SK-N-SH (cell line): ENCODE data around the gene KCNN3. TPM values are rescaled to one million over a fixed set of nuclear protein-coding genes. Genes with fewer than 3 reads are reported as not detected.

Source experiments
- CTCF ChIA-PET: fragments of 300-600, 350-600 bp; formaldehyde crosslinking; extraction: SDS; loops from one replicate; lab custom pipeline; 2021; lab: Yijun Ruan, JAX
- POLR2A ChIA-PET: fragments of 350-600 bp; sonication (Branson Sonifier 250); formaldehyde crosslinking; extraction: SDS; loops from one replicate; lab custom pipeline; 2020; ENCODE audit warnings: antibody characterized with exemption, inconsistent platforms; lab: Yijun Ruan, JAX
- DNase-seq: peaks from one replicate; pipeline ENCODE4 v3.0.0; 2012
- H2AFZ ChIP-seq: fragments of 200-600 bp; sonication (generic); 2 replicates; pipeline ENCODE4 v1.8.1; 2016; ENCODE audit warnings: antibody characterized with exemption, mild to moderate bottlenecking, low read depth
- H3F3A ChIP-seq: fragments of 200-600 bp; sonication (generic); replicated peaks from 2 replicates; pipeline ENCODE3; 2016; ENCODE audit warnings: antibody characterized with exemption, mild to moderate bottlenecking; ENCODE audit not compliant: insufficient read depth
- H3K27ac ChIP-seq, 2 experiments: fragments of 200-500 bp in 1 of 2; fragments of 200-600 bp in 1 of 2; sonication (Bioruptor generic) in 1 of 2; sonication (generic), shearing (Covaris generic) in 1 of 2; 2 replicates each; pipeline versions ENCODE4 v1.5.1 to v1.6.1; 2014 to 2016; ENCODE audit warnings: low read depth in 2 of 2, inconsistent platforms in 1 of 2, low read length in 1 of 2, mild to moderate bottlenecking in 1 of 2, mixed read lengths in 1 of 2
- H3K27me3 ChIP-seq: fragments of 200-600 bp; sonication (generic), shearing (Covaris generic); 2 replicates; pipeline ENCODE4 v1.6.1; 2016; ENCODE audit warnings: mixed run types; ENCODE audit not compliant: insufficient read depth
- H3K36me3 ChIP-seq, 2 experiments: fragments of 200-500 bp in 1 of 2; fragments of 200-600 bp in 1 of 2; sonication (Bioruptor generic) in 1 of 2; sonication (generic) in 1 of 2; replicated peaks in 1 of 2; 2 replicates each; pipeline versions ENCODE3 to v1.5.1; 2014 to 2016; ENCODE audit warnings: low read length in 1 of 2, mild to moderate bottlenecking in 1 of 2; ENCODE audit not compliant: insufficient read depth in 2 of 2, control insufficient read depth in 1 of 2
- H3K4me1 ChIP-seq, 2 experiments: fragments of 200-500 bp in 1 of 2; fragments of 200-600 bp in 1 of 2; sonication (Bioruptor generic) in 1 of 2; sonication (generic), shearing (Covaris generic) in 1 of 2; 2 replicates each; pipeline versions ENCODE4 v1.5.1 to v1.6.1; 2014 to 2016; ENCODE audit warnings: low read depth in 1 of 2, low read length in 1 of 2, mixed run types in 1 of 2; ENCODE audit not compliant: insufficient read depth in 2 of 2, control insufficient read depth in 1 of 2
- H3K4me2 ChIP-seq: fragments of 200-600 bp; sonication (generic), shearing (Covaris generic); 2 replicates; pipeline ENCODE4 v1.6.1; 2017; ENCODE audit warnings: mixed run types
- H3K4me3 ChIP-seq, 2 experiments: fragments of 200-500 bp in 1 of 2; fragments of 200-600 bp in 1 of 2; sonication (Bioruptor generic) in 1 of 2; sonication (generic), shearing (Covaris generic) in 1 of 2; 2 replicates each; pipeline versions ENCODE4 v1.5.1 to v1.8.1; 2014 to 2016; ENCODE audit warnings: low read depth in 2 of 2, inconsistent platforms in 1 of 2, low read length in 1 of 2, mild to moderate bottlenecking in 1 of 2, mixed read lengths in 1 of 2, moderate library complexity in 1 of 2
- H3K79me2 ChIP-seq: fragments of 200-600 bp; sonication (generic); 2 replicates; pipeline ENCODE4 v1.8.1; 2017; ENCODE audit warnings: mild to moderate bottlenecking; ENCODE audit not compliant: insufficient read depth
- H3K9ac ChIP-seq: fragments of 200-600 bp; sonication (generic); 2 replicates; pipeline ENCODE4 v1.6.1; 2017; ENCODE audit warnings: mixed run types
- H3K9me2 ChIP-seq: fragments of 200-600 bp; sonication (generic); 2 replicates; pipeline ENCODE4 v1.6.1; 2017; ENCODE audit warnings: mixed run types
- H3K9me3 ChIP-seq: fragments of 200-600 bp; sonication (generic); 2 replicates; pipeline ENCODE4 v1.6.1; 2017; ENCODE audit warnings: mixed run types, mild to moderate bottlenecking, moderate library complexity
- H4K20me1 ChIP-seq: fragments of 200-600 bp; sonication (generic); 2 replicates; pipeline ENCODE4 v1.6.1; 2017; ENCODE audit warnings: mild to moderate bottlenecking, mixed run types; ENCODE audit not compliant: insufficient read depth
- CHD2 ChIP-seq: fragments of 150-350 bp; IDR thresholded peaks from 2 replicates; pipeline ENCODE4 v1.6.1; 2018; ENCODE audit warnings: low read length; ENCODE audit not compliant: partially characterized antibody
- CTCF ChIP-seq: fragments of 200-600 bp; sonication (generic); IDR thresholded peaks from 2 replicates; pipeline ENCODE4 v1.6.1; 2017; ENCODE audit warnings: antibody characterized with exemption, mild to moderate bottlenecking, moderate library complexity
- EP300 ChIP-seq, 2 experiments: IDR thresholded peaks; 2 replicates each; pipeline versions ENCODE4 v1.4.0 to v1.6.1; 2012; ENCODE audit warnings: borderline replicate concordance in 1 of 2, low read depth in 1 of 2, low read length in 1 of 2
- EZH2phosphoT487 ChIP-seq: fragments of 200-600 bp; sonication (generic); IDR thresholded peaks from 2 replicates; pipeline ENCODE4 v1.6.1; 2017; ENCODE audit warnings: low read depth, mixed run types, mild to moderate bottlenecking, antibody characterized with exemption, moderate library complexity, borderline replicate concordance
- IRF3 ChIP-seq: fragments of 150-350 bp; IDR thresholded peaks from 2 replicates; pipeline ENCODE4 v1.6.1; 2016; ENCODE audit warnings: mild to moderate bottlenecking, low read depth, low read length
- MEF2A ChIP-seq: IDR thresholded peaks from 2 replicates; pipeline ENCODE4 v1.4.0; 2012; ENCODE audit warnings: low read depth, borderline replicate concordance
- NFIC ChIP-seq: IDR thresholded peaks from 2 replicates; pipeline ENCODE4 v1.4.0; 2012; ENCODE audit warnings: borderline replicate concordance
- NRF1 ChIP-seq: IDR thresholded peaks from 2 replicates; pipeline ENCODE4 v1.6.1; 2012; ENCODE audit warnings: low read depth, mild to moderate bottlenecking, low read length
- PBX3 ChIP-seq: IDR thresholded peaks from 2 replicates; pipeline ENCODE4; 2012
- REST ChIP-seq: IDR thresholded peaks from 2 replicates; pipeline ENCODE4 v1.6.1; 2012; ENCODE audit warnings: mild to moderate bottlenecking, low read depth, low read length, moderate library complexity
- RFX5 ChIP-seq: IDR thresholded peaks from 2 replicates; pipeline ENCODE4 v1.6.1; 2012; ENCODE audit warnings: mild to moderate bottlenecking, improper control_type of control experiment, low read length
- RXRA ChIP-seq: IDR thresholded peaks from 2 replicates; pipeline ENCODE4 v1.4.0; 2012; ENCODE audit warnings: low read depth, mild to moderate bottlenecking, borderline replicate concordance
- SMC3 ChIP-seq: IDR thresholded peaks from 2 replicates; pipeline ENCODE4 v1.6.1; 2012; ENCODE audit warnings: low read depth, low read length, improper control_type of control experiment
- TAF1 ChIP-seq: IDR thresholded peaks from 2 replicates; pipeline ENCODE4 v1.6.1; 2012; ENCODE audit warnings: low read depth, mild to moderate bottlenecking, low read length, moderate library complexity, borderline replicate concordance
- TCF12 ChIP-seq: IDR thresholded peaks from 2 replicates; pipeline ENCODE4 v1.4.0; 2012
- USF2 ChIP-seq: fragments of 150-350 bp; IDR thresholded peaks from 2 replicates; pipeline ENCODE4 v1.6.1; 2017; ENCODE audit warnings: antibody characterized with exemption, low read length, low read depth, borderline replicate concordance
- YY1 ChIP-seq: IDR thresholded peaks from 2 replicates; pipeline ENCODE4 v1.4.0; 2012; ENCODE audit warnings: low read depth, mild to moderate bottlenecking
- WGBS: methylation state at CpG from one replicate; pipeline ENCODE4 v1.1.6; 2017; ENCODE audit warnings: low lambda C conversion rate; 5-methylcytosine and 5-hydroxymethylcytosine counted together
- polyA plus RNA-seq, 3 experiments: library from polyadenylated mRNA; depleted of rRNA; stranded (reverse); fragments of >200 nt; gene quantifications; 2 replicates each; pipeline ENCODE4 v1.2.3, GENCODE V29; 2012

The KCNN3 gene
- polyA plus RNA-seq, 1 of the 3 experiments (the other 2 are of a cell fraction) = 0.16 TPM

GRCh38 chr1:154778944-154779343 lies 91.1 kb downstream of the KCNN3 start (continued):
- TF ChIP-seq YY1 (no peak), NFIC (no peak), CHD2 (no peak), IRF3 (no peak), RXRA (no peak), MEF2A (no peak), CTCF (no peak)

- no peaks in the 10 kb centered on the region for H3K79me2 ChIP-seq
- H3K4me3 ChIP-seq = no peak overlapping the region
- no peaks in the 10 kb centered on the region for H3K9me2 ChIP-seq
- H2AFZ ChIP-seq = no peak overlapping the region
- CTCF ChIA-PET = interaction anchor here (0.6 to 5.0 kb wide), 3 partner anchors 17 to 22 kb away, joined by 3 to 25 read pairs (median 3); no protein-coding TSS in a partner anchor
- H4K20me1 ChIP-seq = no peaks in the 10 kb centered on the region
- H3K9me3 ChIP-seq = no peaks in the 10 kb centered on the region
- no peak overlapping the region for H3K4me2 ChIP-seq
- no peaks in the 10 kb centered on the region for H3K36me3 ChIP-seq
- no peak for TF ChIP-seq NFIC
- H3F3A ChIP-seq = no peaks in the 10 kb centered on the region
- H3K4me1 ChIP-seq = peaks cover 0 to 28% of the 10 kb centered on the region in 2 experiments; a peak in 1 of 4 replicates
- H3K27me3 ChIP-seq = peaks cover 4% of the 10 kb centered on the region; the same call in 1 of the 2 replicates
- no peak for DNase-seq
- WGBS = 83% methylated on average over 2 of the region's 2 CpGs
- no peak overlapping the region for H3K27ac ChIP-seq
- POLR2A ChIA-PET = no interaction called here
- no peak overlapping the region for H3K9ac ChIP-seq
Observed at GRCh38 chr1:154778275-154778674, 91.8 kb downstream of the KCNN3 start.

- no peaks in the 10 kb centered on the region for H3K79me2 ChIP-seq
- peaks cover 0 to 28% of the 10 kb centered on the region in 2 experiments; a peak in 1 of 4 replicates for H3K4me1 ChIP-seq
- no peak overlapping the region for H3K4me2 ChIP-seq
- H4K20me1 ChIP-seq = no peaks in the 10 kb centered on the region
- no peaks in the 10 kb centered on the region for H3K36me3 ChIP-seq
- H3K9me2 ChIP-seq = no peaks in the 10 kb centered on the region
- POLR2A ChIA-PET = no interaction called here
- no peak overlapping the region for H3K4me3 ChIP-seq
- no peak overlapping the region for H3K9ac ChIP-seq
- DNase-seq = no peak
- no peak overlapping the region for H2AFZ ChIP-seq
- peaks cover 4% of the 10 kb centered on the region; the same call in 1 of the 2 replicates for H3K27me3 ChIP-seq
- CTCF ChIA-PET = interaction anchor here (1.0 to 5.0 kb wide), 2 partner anchors 17 to 20 kb away, joined by 3 to 25 read pairs; no protein-coding TSS in a partner anchor
- no peaks in the 10 kb centered on the region for H3F3A ChIP-seq
- 63% methylated on average over 5 of the region's 5 CpGs for WGBS
- no peak overlapping the region for H3K27ac ChIP-seq
- no peaks in the 10 kb centered on the region for H3K9me3 ChIP-seq
- TF ChIP-seq PBX3 (no peak), REST (no peak), EP300 (IDR thresholded peaks at IDR 0.05; ENCODE audit: borderline replicate concordance in 1 of 2, low read depth in 1 of 2, low read length in 1 of 2) (no peak), NRF1 (no peak), USF2 (no peak), TAF1 (no peak), RFX5 (no peak), EZH2phosphoT487 (no peak), RXRA (no peak), TCF12 (no peak), SMC3 (no peak)
Observed at GRCh38 chr1:154777781-154778180, 92.3 kb downstream of the KCNN3 start.
